HG03469 (cell line): Measurements from ENCODE around the gene SLC4A3.
"Not testable (repeated sequence)": the region's sequence is repeated elsewhere in the genome, so short reads cannot be mapped to it uniquely, and the experiment has no call there.

Source experiments
- ATAC-seq: cut with Tn5 transposase; IDR thresholded peaks from one replicate; pipeline ENCODE4 v1.9.1; 2021; ENCODE audit warnings: mild to moderate bottlenecking, moderate library complexity, moderate number of reproducible peaks; ENCODE audit not compliant: unreplicated experiment

The SLC4A3 gene

GRCh38 chr2:219644801-219645480 is 17.5 kb downstream of the SLC4A3 start:
- ATAC-seq = no peak

- no peak for ATAC-seq
These were observed 18.4 kb downstream of the SLC4A3 start for GRCh38 chr2:219645631-219646527.

- no peak for ATAC-seq
These were observed 20.7 kb downstream of the SLC4A3 start for GRCh38 chr2:219648176-219648575.

DNA sequence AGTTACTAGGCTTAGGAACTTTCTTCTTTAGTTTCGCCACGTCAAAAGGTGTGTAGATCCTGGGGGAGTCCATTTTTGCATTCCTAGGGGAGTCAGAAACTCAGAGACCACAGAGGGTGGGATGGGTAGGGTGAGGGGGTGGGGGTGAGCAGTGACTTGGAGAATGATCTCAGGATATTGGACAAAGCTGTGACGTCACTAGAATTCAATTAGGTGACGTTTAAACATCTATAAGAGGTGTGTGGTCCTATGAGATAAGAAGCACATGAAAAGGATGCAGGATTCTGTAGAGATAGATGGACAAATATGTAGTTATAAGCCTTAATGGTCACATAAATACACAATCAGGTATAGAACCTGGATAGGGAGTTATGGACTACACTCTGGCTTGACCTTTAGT is 21.5 kb downstream of the SLC4A3 start:
- ATAC-seq = no peak

DNA sequence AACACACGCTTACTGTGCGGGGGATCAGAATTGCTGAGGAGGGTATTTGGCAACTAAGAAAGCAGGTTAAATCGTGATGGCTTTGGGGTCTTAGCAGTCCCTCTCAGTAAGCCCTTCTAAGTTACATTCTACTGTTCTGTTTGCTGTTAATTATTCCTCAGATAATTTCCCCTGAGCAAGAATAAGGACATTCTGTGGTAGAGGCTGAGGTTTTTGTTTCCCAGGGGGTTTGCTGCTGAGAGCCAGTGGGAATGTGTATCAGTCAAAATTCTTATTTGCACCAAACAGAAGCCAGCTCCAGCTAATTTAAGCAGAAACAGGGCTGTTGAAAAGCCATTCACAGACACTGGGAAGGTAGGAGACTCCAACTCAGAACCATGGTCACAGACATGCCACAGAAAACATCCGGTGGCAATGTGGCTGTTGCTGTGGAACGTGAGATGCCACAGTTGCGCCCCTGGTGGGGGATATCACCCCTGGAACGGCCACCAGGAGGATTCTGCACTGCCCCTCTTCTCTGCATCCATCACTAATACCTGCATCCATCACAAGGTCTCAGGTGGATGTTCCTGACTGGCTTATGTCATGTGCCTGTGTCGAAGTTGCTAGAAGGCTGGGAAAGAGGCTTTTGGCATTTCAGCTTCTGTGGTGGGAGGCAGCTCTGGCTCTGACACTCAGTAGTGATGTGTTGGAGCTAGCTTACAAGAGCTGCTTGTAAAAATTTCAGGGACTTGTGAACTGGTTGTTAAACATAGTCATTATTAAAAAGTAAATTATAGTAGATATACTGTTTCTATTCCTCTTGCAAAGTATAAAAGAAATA is 23.2 kb downstream of the SLC4A3 start:
- no peak for ATAC-seq

- not testable (repeated sequence) for ATAC-seq
These were observed 24.2 kb downstream of the SLC4A3 start for GRCh38 chr2:219651656-219652055.

GRCh38 chr2:219656526-219656925 is 29.1 kb downstream of the SLC4A3 start:
- no peak for ATAC-seq

- no peak for ATAC-seq
These were observed 30.9 kb downstream of the SLC4A3 start for GRCh38 chr2:219658196-219658846.

GRCh38 chr2:219658874-219659273 is 31.4 kb downstream of the SLC4A3 start:
- no peak for ATAC-seq

DNA sequence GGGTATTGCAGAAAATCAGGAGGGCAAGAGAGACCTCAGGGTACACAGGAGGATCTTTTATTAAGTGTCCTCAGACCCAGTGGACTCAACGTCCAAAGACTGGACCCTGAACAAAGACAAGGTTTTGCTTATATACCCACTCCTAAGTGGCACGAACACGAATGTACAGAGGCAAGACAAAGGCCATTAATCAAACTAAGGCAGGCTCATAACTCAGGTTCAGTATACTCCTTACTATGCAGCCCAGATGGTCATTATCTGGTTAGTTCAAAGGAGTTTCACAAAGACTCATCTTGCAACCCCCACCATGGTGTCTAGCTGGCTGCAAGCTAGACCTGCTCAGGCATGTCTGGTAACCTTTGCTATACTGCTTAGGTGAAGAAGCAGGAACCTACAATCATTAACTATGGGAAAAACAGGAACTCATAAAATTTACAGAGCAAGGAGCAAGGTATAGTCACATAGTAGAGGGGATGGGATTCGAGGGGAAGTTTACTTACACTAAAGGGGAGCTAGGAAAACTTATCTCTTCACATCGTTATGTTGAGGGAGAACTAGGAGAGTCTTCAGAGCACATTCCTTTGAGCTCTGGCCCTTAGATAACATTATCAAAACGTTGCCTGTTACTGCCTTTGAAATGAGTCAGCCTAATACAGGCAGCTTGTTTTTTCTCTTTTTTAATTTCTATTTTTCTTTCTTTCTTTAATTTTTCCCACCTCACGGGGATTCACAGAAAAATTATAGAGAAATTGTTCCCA is 33.9 kb downstream of the SLC4A3 start:
- ATAC-seq = peak; percentile 95

GRCh38 chr2:219661955-219662395 is 34.5 kb downstream of the SLC4A3 start:
- ATAC-seq = no peak

GRCh38 chr2:219662566-219662965 is 35.1 kb downstream of the SLC4A3 start:
- no peak for ATAC-seq

DNA sequence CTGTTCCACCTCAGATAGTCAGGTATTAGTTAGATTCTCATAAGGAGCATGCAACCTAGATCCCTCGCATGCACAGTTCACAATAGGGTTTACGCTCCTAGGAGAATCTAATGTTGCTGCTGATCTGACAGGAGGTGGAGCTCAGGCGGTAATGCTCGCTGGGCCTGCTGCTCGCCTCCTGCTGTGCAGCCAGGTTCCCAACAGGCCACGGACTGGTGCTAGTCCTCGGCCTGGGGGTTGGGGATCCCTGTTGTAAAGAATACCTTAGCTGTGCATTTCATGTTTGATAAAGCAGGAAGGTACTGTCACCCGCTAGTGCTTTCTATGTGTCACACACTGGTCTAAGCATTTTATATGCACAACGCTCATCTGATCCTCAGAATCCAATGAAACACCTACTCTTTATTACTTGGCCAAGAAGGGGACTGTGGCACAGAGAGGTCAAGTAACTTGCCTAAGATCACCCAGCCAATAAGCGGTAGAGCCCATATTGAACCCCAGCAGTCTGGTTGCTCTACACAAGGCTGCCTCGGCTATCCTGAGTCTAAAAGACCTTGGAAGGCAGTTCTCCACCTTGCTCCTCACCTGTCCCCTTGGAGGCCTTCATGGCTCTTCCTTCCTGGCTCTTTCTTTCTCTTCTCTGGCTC is 35.8 kb downstream of the SLC4A3 start:
- ATAC-seq = no peak

DNA sequence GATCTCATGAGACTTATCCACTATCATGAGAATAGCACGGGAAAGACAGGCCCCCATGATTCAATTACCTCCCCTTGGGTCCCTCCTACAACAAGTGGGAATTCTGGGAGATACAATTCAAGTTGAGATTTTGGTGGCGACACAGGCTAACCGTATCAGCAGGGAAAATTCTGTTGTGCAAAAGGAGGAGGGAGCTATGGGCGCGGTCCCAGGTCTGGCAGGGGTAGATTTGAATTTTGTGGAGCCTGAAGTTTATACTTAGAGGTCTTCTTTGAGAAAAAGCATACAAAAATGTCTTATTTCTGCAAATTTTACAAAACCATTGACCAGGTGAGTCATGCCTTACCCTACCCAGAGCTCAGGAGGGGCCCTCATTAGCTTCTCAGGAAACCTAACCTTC is 36.6 kb downstream of the SLC4A3 start:
- ATAC-seq = no peak

GRCh38 chr2:219664944-219665343 is 37.5 kb downstream of the SLC4A3 start:
- no peak for ATAC-seq

DNA sequence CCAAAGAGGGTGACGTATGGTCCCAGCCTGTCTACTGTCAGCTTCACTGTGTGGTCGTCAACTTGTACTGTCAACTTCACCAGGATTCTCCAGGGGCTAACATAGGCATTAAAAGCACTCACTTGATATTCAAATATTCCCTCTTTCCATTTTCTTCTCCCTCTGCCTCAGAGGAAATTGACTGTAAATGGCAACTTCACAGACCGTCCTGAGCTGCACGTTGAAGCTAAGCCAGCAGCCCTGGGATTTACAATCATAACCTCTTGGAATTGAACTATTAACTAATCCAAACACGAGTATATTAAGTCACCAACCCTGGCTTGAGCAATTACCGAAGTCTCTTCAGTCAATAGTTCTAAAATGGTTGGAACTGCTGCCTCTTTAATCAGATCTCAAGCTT is 38.5 kb downstream of the SLC4A3 start:
- no peak for ATAC-seq

- ATAC-seq = no peak
These were observed 40.9 kb downstream of the SLC4A3 start for GRCh38 chr2:219668316-219668715.

GRCh38 chr2:219670386-219670785 is 43.0 kb downstream of the SLC4A3 start:
- no peak for ATAC-seq

GRCh38 chr2:219671279-219671678 is 43.8 kb downstream of the SLC4A3 start:
- no peak for ATAC-seq

DNA sequence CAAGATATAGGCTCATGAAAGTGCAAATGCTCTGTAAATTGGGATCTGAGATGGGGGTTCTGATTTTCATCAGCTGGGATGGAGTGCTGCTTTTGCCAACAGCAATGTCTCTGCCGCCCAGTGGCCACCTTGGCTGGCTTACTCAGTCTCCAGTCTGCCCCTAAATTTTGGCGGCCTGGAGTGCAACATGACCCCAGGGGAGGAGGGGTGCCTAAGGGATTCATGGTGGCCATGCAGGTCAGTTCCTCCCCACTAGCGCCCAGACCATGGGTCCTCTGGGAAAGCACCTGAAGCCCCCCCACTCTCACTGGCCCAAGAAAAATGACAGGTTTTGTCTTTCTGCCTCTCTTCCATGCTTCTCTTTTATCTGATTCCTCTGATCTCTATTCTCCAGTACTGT is 45.0 kb downstream of the SLC4A3 start:
- ATAC-seq = no peak
